ENCODE measurements around the gene SDR42E2. TPM values are rescaled to one million over a fixed set of nuclear protein-coding genes. Genes with fewer than 3 reads are reported as not detected.
A peak's percentile ranks its signal among the peaks of the same experiment; 100 is the strongest.
"Not testable (repeated sequence)": the region's sequence is repeated elsewhere in the genome, so short reads cannot be mapped to it uniquely, and the experiment has no call there.

Gene SDR42E2
- total RNA-seq, 1 donor from 2014 or later: not detected

GRCh38 chr16:22190081-22190775 is 27.9 kb downstream of the SDR42E2 start:
- DNase-seq (ENCODE audit: low spot score) (peak; percentile 83), ATAC-seq (peak; percentile 65)

GRCh38 chr16:22190776-22191531 is 28.6 kb downstream of the SDR42E2 start:
- ATAC-seq (peak; percentile 68), DNase-seq (ENCODE audit: low spot score) (peak; percentile 100)

GRCh38 chr16:22191532-22192260 is 29.4 kb downstream of the SDR42E2 start:
- ATAC-seq (no peak), DNase-seq (ENCODE audit: low spot score) (no peak)

GRCh38 chr16:22192261-22193062 is 30.2 kb downstream of the SDR42E2 start:
- peak; percentile 27 for ATAC-seq
- DNase-seq (ENCODE audit: low spot score): peak; percentile 88

- DNase-seq (ENCODE audit: low spot score) (no peak), ATAC-seq (no peak)
Observed at GRCh38 chr16:22193063-22193411, 30.7 kb downstream of the SDR42E2 start.

GRCh38 chr16:22194707-22195444 is 32.6 kb downstream of the SDR42E2 start:
- ATAC-seq (no peak), DNase-seq (ENCODE audit: low spot score) (no peak)

- ATAC-seq: no peak
- no peak for DNase-seq (ENCODE audit: low spot score)
Observed at GRCh38 chr16:22195445-22195694, 33.1 kb downstream of the SDR42E2 start.

GRCh38 chr16:22195695-22196558 is 33.6 kb downstream of the SDR42E2 start:
- DNase-seq (ENCODE audit: low spot score) (peak; percentile 93), ATAC-seq (peak; percentile 50)

- not testable (repeated sequence) for ATAC-seq
Observed at GRCh38 chr16:22196559-22197168, 34.4 kb downstream of the SDR42E2 start.

GRCh38 chr16:22198547-22199293 is 36.4 kb downstream of the SDR42E2 start:
- DNase-seq (ENCODE audit: low spot score) (no peak), ATAC-seq (no peak)

More at GRCh38 chr16:22196559-22197168, 34.4 kb downstream of the SDR42E2 start:
- DNase-seq (ENCODE audit: low spot score): not testable (repeated sequence)

GRCh38 chr16:22202261-22202637 is 39.9 kb downstream of the SDR42E2 start:
- ATAC-seq (no peak), DNase-seq (ENCODE audit: low spot score) (no peak)

GRCh38 chr16:22203091-22203490 is 40.8 kb downstream of the SDR42E2 start:
- no peak for ATAC-seq
- no peak for DNase-seq (ENCODE audit: low spot score)

GRCh38 chr16:22204091-22204655 is 41.9 kb downstream of the SDR42E2 start:
- DNase-seq (ENCODE audit: low spot score) (no peak), ATAC-seq (no peak)

GRCh38 chr16:22205577-22206012 is 43.3 kb downstream of the SDR42E2 start:
- ATAC-seq: no peak
- DNase-seq (ENCODE audit: low spot score): no peak

- ATAC-seq: peak; percentile 90
- peak; percentile 95 for DNase-seq (ENCODE audit: low spot score)
Observed at GRCh38 chr16:22206013-22206841, 43.9 kb downstream of the SDR42E2 start, which contains the start of gene EEF2K. EEF2K (plus strand) TSS chr16:22206278; CDS start chr16:22225730, 19,452 bp downstream.

- ATAC-seq: peak; percentile 69
- peak; percentile 87 for DNase-seq (ENCODE audit: low spot score)
Observed at GRCh38 chr16:22206842-22207714, 44.8 kb downstream of the SDR42E2 start.

Measured in left lobe of liver (tissue), 2 donors.